AG04449 (cell line): ENCODE results near the gene AHI1.

Experiments used
- CTCF ChIA-PET: fragments of 350-600 bp; formaldehyde crosslinking; extraction: SDS; loops from one replicate; lab custom pipeline; 2021; ENCODE audit warnings: antibody characterized with exemption; lab: Yijun Ruan, JAX
- POLR2A ChIA-PET: fragments of 400-600, 350-600 bp; formaldehyde crosslinking; extraction: SDS; loops from one replicate; lab custom pipeline; 2020; ENCODE audit warnings: antibody characterized with exemption, inconsistent platforms; lab: Yijun Ruan, JAX
- DNase-seq: peaks from one replicate; pipeline ENCODE4 v3.0.0-alpha.2; 2010; ENCODE audit warnings: low read depth, low spot score
- H3K4me3 ChIP-seq: 2 replicates; pipeline ENCODE4 v1.5.1; 2011; ENCODE audit warnings: low read depth, mild to moderate bottlenecking, control low read depth, low read length
- CTCF ChIP-seq: IDR thresholded peaks from one replicate; pipeline ENCODE4 v1.5.1; 2011; ENCODE audit warnings: mild to moderate bottlenecking, moderate library complexity, low read length, control low read depth, inconsistent platforms; ENCODE audit not compliant: insufficient read depth; ENCODE audit errors: missing control alignments

Gene AHI1

GRCh38 chr6:135281964-135282363 lies 215.6 kb downstream of the AHI1 start:
- TF ChIP-seq CTCF: no peak
- no peak for DNase-seq
- ChIA-PET CTCF (no interaction called here), POLR2A (interaction anchor here (0.6 kb wide), 1 partner anchor 280 kb away, joined by 3 read pairs; no protein-coding TSS in a partner anchor)
- no peak overlapping the region for H3K4me3 ChIP-seq

- no peak for DNase-seq
- ChIA-PET CTCF (interaction anchor here (0.9 to 1.6 kb wide), 2 partner anchors 73 to 137 kb away, joined by 3 read pairs; no protein-coding TSS in a partner anchor), POLR2A (interaction anchor here (0.6 kb wide), 1 partner anchor 279 kb away, joined by 3 read pairs; no protein-coding TSS in a partner anchor)
- no peak overlapping the region for H3K4me3 ChIP-seq
- no peak for TF ChIP-seq CTCF
Measured at GRCh38 chr6:135281227-135281626, 216.3 kb downstream of the AHI1 start.

GRCh38 chr6:135280375-135281136 lies 217.0 kb downstream of the AHI1 start:
- CTCF ChIA-PET: interaction anchor here (0.9 to 1.6 kb wide), 2 partner anchors 74 to 136 kb away, joined by 3 read pairs; no protein-coding TSS in a partner anchor
- POLR2A ChIA-PET: interaction anchor here (0.5 kb wide), 1 partner anchor 66 kb away, joined by 3 read pairs; no protein-coding TSS in a partner anchor
- no peak overlapping the region for H3K4me3 ChIP-seq
- peak; percentile 53 for DNase-seq
- no peak for TF ChIP-seq CTCF

- ChIA-PET POLR2A (no interaction called here), CTCF (no interaction called here)
- H3K4me3 ChIP-seq: no peak overlapping the region
- DNase-seq: no peak
- TF ChIP-seq CTCF: no peak
Measured at GRCh38 chr6:135277422-135277821, 220.1 kb downstream of the AHI1 start.

- ChIA-PET POLR2A (no interaction called here), CTCF (no interaction called here)
- no peak for TF ChIP-seq CTCF
Measured at GRCh38 chr6:135274561-135275293, 222.8 kb downstream of the AHI1 start.

GRCh38 chr6:135271626-135272025 lies 225.9 kb downstream of the AHI1 start:
- CTCF ChIA-PET: no interaction called here

More at GRCh38 chr6:135274561-135275293, 222.8 kb downstream of the AHI1 start:
- DNase-seq: no peak
- no peak overlapping the region for H3K4me3 ChIP-seq

More at GRCh38 chr6:135271626-135272025, 225.9 kb downstream of the AHI1 start:
- no peak for TF ChIP-seq CTCF
- DNase-seq: no peak
- POLR2A ChIA-PET: no interaction called here
- H3K4me3 ChIP-seq: no peak overlapping the region
